CD4-positive, alpha-beta T cell (primary cell): ENCODE data around the gene MYO1B. TPM values are rescaled to one million over a fixed set of nuclear protein-coding genes. Genes with fewer than 3 reads are reported as not detected.

ENCODE experiments used
- ATAC-seq: fragments of 200-7000 bp; cut with Tn5 transposase; one replicate; pipeline ENCODE4 v1.10.0; 2022; ENCODE audit warnings: mild to moderate bottlenecking; ENCODE audit not compliant: poor library complexity
- CTCF ChIA-PET: fragments of 350-600 bp; sonication (Branson Sonifier 250); formaldehyde crosslinking; loops from one replicate; lab custom pipeline; 2021; ENCODE audit warnings: antibody characterized with exemption, inconsistent platforms; lab: Charles Lee
- POLR2A ChIA-PET: fragments of 350-600 bp; sonication (Branson Sonifier 250); formaldehyde crosslinking; loops from one replicate; lab custom pipeline; 2021; ENCODE audit warnings: antibody characterized with exemption, inconsistent platforms; lab: Charles Lee
- DNase-seq, 14 experiments: peaks; one replicate each; pipeline ENCODE4 v3.0.0-alpha.2; 2013 to 2020; ENCODE audit warnings: mixed read lengths in 2 of 14
- H3K27ac ChIP-seq, 2 donors: one replicate each; pipeline versions ENCODE4 v1.5.1 to v1.7.0; 2013; ENCODE audit warnings: low read length in 2 of 2, low read depth in 1 of 2, mild to moderate bottlenecking in 1 of 2
- H3K27me3 ChIP-seq, 2 experiments: 1 replicate in 1 of 2; 2 replicates in 1 of 2; pipeline versions ENCODE4 v1.6.1 to v1.7.0; 2013; ENCODE audit warnings: low read length in 2 of 2, control low read depth in 1 of 2, mild to moderate bottlenecking in 1 of 2, moderate library complexity in 1 of 2; ENCODE audit not compliant: insufficient read depth in 2 of 2, control insufficient read depth in 1 of 2
- H3K36me3 ChIP-seq: one replicate; pipeline ENCODE4 v1.6.1; 2013; ENCODE audit warnings: low read length, control low read depth; ENCODE audit not compliant: insufficient read depth
- H3K4me1 ChIP-seq: one replicate; pipeline ENCODE4 v1.6.1; 2013; ENCODE audit warnings: low read length, control low read depth; ENCODE audit not compliant: insufficient read depth
- H3K4me3 ChIP-seq: one replicate; pipeline ENCODE4 v1.5.1; 2013; ENCODE audit warnings: mild to moderate bottlenecking, low read length, moderate library complexity
- H3K9me3 ChIP-seq, 2 experiments: 1 replicate in 1 of 2; 2 replicates in 1 of 2; pipeline versions ENCODE4 v1.6.1 to v1.7.0; 2013; ENCODE audit warnings: low read length in 2 of 2, mild to moderate bottlenecking in 2 of 2, control low read depth in 1 of 2, moderate library complexity in 1 of 2; ENCODE audit not compliant: control insufficient read depth in 1 of 2, insufficient read depth in 1 of 2
- H3K27ac Mint-ChIP-seq: one replicate; pipeline ENCODE4 v1.8.0; 2020; ENCODE audit warnings: mixed read lengths
- H3K27me3 Mint-ChIP-seq: one replicate; pipeline ENCODE4 v1.8.0; 2021; ENCODE audit warnings: mixed read lengths
- H3K36me3 Mint-ChIP-seq: one replicate; pipeline ENCODE4 v1.8.0; 2021; ENCODE audit warnings: low read depth, mixed read lengths
- H3K4me1 Mint-ChIP-seq: one replicate; pipeline ENCODE4 v1.8.0; 2021; ENCODE audit warnings: low read depth, mixed read lengths
- H3K4me3 Mint-ChIP-seq: one replicate; pipeline ENCODE4 v1.8.0; 2020; ENCODE audit warnings: mild to moderate bottlenecking, mixed read lengths
- H3K9me3 Mint-ChIP-seq: one replicate; pipeline ENCODE4 v1.8.0; 2020; ENCODE audit warnings: mixed read lengths
- intact Hi-C, 2 experiments: fragments of 100-400 bp; cut with DNase I in 1 of 2; cut with micrococcal nuclease in 1 of 2; formaldehyde crosslinking; loops; one replicate each; pipeline versions ENCODE4 v1.15.1 to v1.9.0; 2023 to 2025; cut with DNase I, micrococcal nuclease
- total RNA-seq, 174 experiments: library from RNA in 2 of 174; stranded (reverse) in 2 of 174; gene quantifications; one replicate each; pipeline ENCODE4 v1.2.3 and lab custom pipeline; 2021 to 2026
- TF ChIP-seq, protein P1 (sequence below): fragments of 200-600 bp; IDR thresholded peaks from one replicate; pipeline ENCODE4 v1.8.0; 2022; ENCODE audit warnings: antibody characterized with exemption, mild to moderate bottlenecking

The MYO1B gene
- total RNA-seq, 2 experiments from 2014 or later: 0.98 to 1.3 TPM

DNA sequence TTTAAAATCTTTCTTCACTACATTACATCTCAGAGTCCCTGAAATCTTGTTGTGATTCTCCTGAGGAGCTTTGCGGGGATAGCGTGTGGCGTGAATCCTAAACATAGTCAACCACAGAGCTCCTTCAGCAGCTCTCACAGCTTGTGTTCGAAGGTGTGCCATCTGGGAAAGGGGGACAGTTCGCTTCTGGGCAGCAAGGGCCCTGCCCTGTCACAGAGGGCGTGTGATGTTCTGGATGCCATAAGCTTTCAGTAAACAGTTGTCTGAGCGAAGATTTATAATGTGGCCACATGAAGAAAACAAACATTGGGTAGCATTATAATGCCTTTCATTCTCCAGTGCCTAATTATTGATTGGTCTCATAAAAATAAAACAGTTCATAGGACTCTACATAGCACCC lies 172.5 kb downstream of the MYO1B start:
- ATAC-seq (no peak), DNase-seq (no peak)
- Histone ChIP-seq H3K36me3 (no peaks in the 10 kb centered on the region), H3K27me3 (no peaks in the 10 kb centered on the region), H3K4me3 (no peak overlapping the region), H3K27ac (no peak overlapping the region), H3K4me1 (no peaks in the 10 kb centered on the region), H3K9me3 (no peaks in the 10 kb centered on the region)
- intact Hi-C loops: no loop called here
- no peaks in the 10 kb centered on the region for H3K27me3 Mint-ChIP-seq
- ChIA-PET POLR2A (no interaction called here), CTCF (interaction anchor here (0.6 kb wide), 1 partner anchor 874 kb away, joined by 3 read pairs; no protein-coding TSS in a partner anchor)
- H3K4me3 Mint-ChIP-seq: no peak overlapping the region
- no peaks in the 10 kb centered on the region for H3K4me1 Mint-ChIP-seq
- TF ChIP-seq, protein P1, sequence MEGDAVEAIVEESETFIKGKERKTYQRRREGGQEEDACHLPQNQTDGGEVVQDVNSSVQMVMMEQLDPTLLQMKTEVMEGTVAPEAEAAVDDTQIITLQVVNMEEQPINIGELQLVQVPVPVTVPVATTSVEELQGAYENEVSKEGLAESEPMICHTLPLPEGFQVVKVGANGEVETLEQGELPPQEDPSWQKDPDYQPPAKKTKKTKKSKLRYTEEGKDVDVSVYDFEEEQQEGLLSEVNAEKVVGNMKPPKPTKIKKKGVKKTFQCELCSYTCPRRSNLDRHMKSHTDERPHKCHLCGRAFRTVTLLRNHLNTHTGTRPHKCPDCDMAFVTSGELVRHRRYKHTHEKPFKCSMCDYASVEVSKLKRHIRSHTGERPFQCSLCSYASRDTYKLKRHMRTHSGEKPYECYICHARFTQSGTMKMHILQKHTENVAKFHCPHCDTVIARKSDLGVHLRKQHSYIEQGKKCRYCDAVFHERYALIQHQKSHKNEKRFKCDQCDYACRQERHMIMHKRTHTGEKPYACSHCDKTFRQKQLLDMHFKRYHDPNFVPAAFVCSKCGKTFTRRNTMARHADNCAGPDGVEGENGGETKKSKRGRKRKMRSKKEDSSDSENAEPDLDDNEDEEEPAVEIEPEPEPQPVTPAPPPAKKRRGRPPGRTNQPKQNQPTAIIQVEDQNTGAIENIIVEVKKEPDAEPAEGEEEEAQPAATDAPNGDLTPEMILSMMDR: no peak
- H3K9me3 Mint-ChIP-seq: no peaks in the 10 kb centered on the region
- no peaks in the 10 kb centered on the region for H3K36me3 Mint-ChIP-seq
- no peak overlapping the region for H3K27ac Mint-ChIP-seq

DNA sequence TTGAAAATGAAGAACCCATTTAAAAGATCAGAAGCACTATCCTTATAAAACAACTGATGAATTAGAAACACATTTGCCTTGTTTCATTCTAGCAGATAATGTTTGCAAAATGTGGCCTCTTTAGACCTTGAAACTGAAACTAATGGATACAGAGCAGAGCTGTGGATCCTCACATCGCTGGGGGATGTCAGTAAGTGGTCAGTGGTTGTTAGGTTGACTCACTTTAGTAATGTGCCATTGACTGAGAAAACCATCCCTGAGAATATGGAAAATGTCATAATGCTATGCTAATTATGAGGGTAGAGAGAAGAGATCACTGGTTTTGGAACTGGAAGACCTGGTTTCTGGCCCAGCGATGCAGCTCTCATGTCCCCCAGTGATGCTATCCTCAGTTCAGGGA lies 176.7 kb downstream of the MYO1B start:
- H3K4me3 Mint-ChIP-seq: no peak overlapping the region
- Histone ChIP-seq H3K27ac (no peak overlapping the region), H3K4me1 (no peaks in the 10 kb centered on the region), H3K27me3 (no peaks in the 10 kb centered on the region), H3K36me3 (no peaks in the 10 kb centered on the region), H3K4me3 (no peak overlapping the region), H3K9me3 (no peaks in the 10 kb centered on the region)
- no peaks in the 10 kb centered on the region for H3K36me3 Mint-ChIP-seq
- no peaks in the 10 kb centered on the region for H3K9me3 Mint-ChIP-seq
- intact Hi-C loops: no loop called here
- CTCF ChIA-PET: no interaction called here
- no peaks in the 10 kb centered on the region for H3K4me1 Mint-ChIP-seq
- POLR2A ChIA-PET: no interaction called here
- ATAC-seq: no peak
- H3K27me3 Mint-ChIP-seq: no peaks in the 10 kb centered on the region
- TF ChIP-seq, protein P1: no peak
- no peak overlapping the region for H3K27ac Mint-ChIP-seq
- DNase-seq: no peak

DNA sequence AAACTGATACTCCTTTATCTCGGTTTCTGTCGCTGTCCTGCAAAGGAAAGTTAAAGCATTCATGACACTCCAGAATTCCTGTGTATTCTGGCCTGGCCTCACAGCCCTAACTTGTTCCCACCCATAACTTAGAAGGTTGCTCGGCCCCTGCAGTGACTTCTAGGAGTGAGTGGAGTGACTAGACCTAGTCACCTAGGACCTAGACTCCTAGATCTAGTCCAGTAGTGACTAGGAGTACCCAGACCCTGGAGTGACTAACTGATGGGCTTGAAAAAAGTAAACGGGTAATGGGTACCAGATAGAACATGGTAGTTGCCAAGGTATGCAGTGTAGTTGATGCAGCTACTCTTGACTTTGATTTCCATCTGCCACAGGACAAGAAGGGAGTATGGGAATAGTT lies 181.8 kb downstream of the MYO1B start:
- Histone ChIP-seq H3K27me3 (no peaks in the 10 kb centered on the region), H3K36me3 (no peaks in the 10 kb centered on the region), H3K4me3 (no peak overlapping the region), H3K4me1 (no peaks in the 10 kb centered on the region), H3K27ac (no peak overlapping the region), H3K9me3 (no peaks in the 10 kb centered on the region)
- no peak for ATAC-seq
- ChIA-PET POLR2A (no interaction called here), CTCF (no interaction called here)
- DNase-seq: no peak
- intact Hi-C loops: no loop called here
- TF ChIP-seq, protein P1: no peak
- no peaks in the 10 kb centered on the region for H3K36me3 Mint-ChIP-seq
- H3K27me3 Mint-ChIP-seq: no peaks in the 10 kb centered on the region
- H3K4me1 Mint-ChIP-seq: no peaks in the 10 kb centered on the region
- H3K27ac Mint-ChIP-seq: no peak overlapping the region
- H3K9me3 Mint-ChIP-seq: no peaks in the 10 kb centered on the region
- H3K4me3 Mint-ChIP-seq: no peak overlapping the region
